Stimulated activated CD8-positive, alpha-beta memory T cell treated with anti-CD3 and anti-CD28 coated beads, Interleukin-12 subunit alpha, Interleukin-12 subunit beta, amount 100 ng/mL, for 24 hours (primary cell): ENCODE results near the gene PXDN.

ENCODE experiments used
- DNase-seq: peaks from one replicate; pipeline ENCODE4 v3.0.0-alpha.2; 2020; ENCODE audit errors: extremely low read depth

Gene PXDN

DNA sequence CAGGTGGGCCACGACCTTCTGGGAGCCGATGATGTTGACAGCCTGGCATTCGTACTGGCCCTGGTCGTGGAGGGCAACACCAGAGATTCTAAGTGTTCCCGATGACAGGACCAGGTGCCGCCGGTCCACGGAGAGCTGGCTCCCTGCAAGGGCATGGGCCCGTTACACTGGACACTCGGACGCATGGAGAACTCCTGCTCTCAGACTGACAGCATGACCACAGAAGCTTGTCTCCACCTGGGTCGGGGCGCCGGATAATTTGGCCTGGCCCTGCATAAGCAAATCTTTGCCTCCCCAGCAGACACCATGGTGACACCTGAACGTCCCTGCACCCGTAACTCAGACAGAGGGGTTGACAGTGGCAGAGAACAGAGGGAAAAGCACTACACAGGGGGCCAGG lies 80.7 kb downstream of the PXDN start:
- no peak for DNase-seq

- DNase-seq, result no peak
Observed at GRCh38 chr2:1662606-1663180, 81.6 kb downstream of the PXDN start.

- no peak for DNase-seq
Observed at GRCh38 chr2:1661891-1662605, 82.3 kb downstream of the PXDN start.

- no peak for DNase-seq
Observed at GRCh38 chr2:1660656-1661640, 83.4 kb downstream of the PXDN start.

DNA sequence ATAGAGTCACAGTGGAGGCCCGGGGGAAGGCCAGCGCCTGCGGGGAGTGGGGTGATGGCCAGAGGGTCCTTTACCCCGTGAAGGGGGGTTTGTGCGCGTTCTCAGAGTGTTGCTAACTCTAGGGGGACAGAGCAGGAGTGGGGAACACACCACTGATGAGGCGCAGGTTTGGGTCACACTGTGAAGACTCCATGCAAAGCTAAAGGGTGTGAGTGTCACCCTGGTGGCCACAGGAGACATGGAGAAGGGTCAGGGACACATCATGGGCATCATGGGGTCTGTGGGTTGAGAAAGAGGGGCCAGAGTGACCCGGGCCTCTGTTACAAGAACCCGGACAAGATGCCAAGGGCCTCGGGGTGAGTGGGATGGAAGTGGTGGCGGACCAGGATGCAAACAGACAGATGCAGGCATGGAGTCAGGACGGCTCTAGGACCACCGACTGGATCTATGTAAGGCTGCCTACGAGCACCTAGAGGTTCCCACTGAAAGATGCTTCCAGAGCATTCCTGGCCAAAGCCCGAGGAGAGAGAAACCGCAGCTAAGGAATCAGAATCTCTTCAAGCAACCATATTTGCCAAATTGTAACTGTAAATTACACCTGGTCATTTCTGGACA lies 84.3 kb downstream of the PXDN start:
- DNase-seq, result no peak

DNA sequence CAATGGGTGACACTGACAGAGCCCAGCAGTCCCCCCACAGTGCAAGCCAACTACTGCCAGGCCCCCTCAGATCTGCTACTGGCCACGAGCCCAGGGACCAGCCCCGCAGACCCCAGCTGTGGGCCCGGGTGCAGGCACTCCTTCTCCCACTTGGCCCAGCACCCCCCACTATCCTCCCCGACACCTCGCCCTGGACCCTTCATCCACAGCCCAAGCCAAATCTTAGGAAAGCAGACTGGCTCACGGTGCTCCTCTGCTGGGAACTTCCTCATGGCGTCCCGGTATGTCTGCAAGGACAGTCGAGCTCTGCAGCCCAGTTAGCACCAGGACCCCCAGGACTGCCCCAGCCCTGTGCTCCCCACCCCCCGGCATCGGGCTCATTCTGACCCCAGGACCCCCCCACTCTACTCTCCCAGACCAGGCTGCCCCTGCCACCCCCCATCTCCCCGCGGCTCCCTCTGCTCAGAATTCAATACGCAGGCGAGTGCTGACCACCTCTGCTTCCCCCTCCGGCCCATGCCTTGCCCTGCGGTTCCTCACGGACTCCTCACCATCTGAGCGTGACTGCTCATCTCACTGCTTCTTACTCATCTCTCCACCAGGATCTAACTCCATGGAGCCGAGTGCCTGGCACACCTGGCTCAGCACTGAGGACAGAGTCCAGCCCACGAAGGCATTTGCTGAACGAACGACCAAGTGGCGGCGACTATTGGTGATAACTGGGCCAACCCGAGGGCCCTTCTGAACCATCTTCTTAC lies 85.7 kb downstream of the PXDN start:
- DNase-seq, result no peak

- no peak for DNase-seq
Observed at GRCh38 chr2:1656961-1657841, 87.1 kb downstream of the PXDN start.

GRCh38 chr2:1656326-1656960 lies 87.9 kb downstream of the PXDN start:
- DNase-seq, result no peak

DNA sequence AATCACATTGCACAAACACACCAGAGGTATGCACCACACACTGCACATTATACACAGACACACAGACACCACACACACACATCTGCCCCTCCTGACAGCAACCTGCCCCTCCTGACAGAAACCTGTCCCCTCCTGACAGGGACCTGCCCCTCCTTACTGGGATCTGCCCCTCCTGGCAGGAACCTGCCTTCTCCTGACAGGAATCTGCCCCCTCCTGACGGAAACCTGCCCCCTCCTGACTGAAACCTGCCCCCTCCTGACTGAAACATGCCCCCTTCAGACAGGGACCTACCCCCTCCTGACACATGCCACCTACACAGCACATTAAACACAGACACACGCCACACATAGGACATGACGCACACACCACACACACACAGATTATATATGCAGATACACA lies 88.9 kb downstream of the PXDN start:
- DNase-seq, result no peak

DNA sequence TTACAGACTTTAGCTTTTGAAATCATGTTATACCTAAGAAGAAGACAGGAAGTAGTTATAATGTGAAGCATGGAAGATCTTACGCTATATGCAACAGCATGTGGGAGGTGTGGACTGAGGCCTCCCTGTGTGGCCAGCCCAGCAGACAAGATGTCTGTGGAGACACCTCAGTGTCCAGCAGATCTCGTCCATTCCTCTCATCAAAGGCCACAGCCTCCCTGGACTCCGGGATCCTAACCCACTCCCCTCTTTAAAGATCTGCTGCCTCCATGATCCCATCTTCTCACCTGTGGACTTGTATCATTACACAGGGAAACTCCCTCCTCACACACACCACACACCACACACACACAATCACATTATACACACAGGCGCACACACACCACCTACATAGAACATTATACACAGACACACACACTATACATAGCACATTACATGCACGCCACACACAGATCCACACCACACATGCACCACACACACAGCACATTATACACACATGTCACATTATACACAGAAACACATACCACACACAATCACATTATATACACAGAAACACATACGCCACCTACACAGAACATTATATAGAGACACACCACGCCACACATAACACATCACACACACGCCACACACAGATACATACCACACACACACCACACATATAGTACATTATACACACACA lies 89.5 kb downstream of the PXDN start:
- no peak for DNase-seq

GRCh38 chr2:1653956-1654695 lies 90.2 kb downstream of the PXDN start:
- DNase-seq, result no peak

GRCh38 chr2:1652034-1652790 lies 92.1 kb downstream of the PXDN start:
- no peak for DNase-seq

- DNase-seq, result no peak
Observed at GRCh38 chr2:1651121-1652033, 92.9 kb downstream of the PXDN start.

- DNase-seq, result no peak
Observed at GRCh38 chr2:1650085-1650872, 94.0 kb downstream of the PXDN start.

- DNase-seq, result no peak
Observed at GRCh38 chr2:1649103-1650084, 94.9 kb downstream of the PXDN start.
